DOHH2 (cell line): ENCODE data around the gene GREB1L.

Experiments used
- H3F3A ChIP-seq: fragments of 200-600 bp; sonication (generic), shearing (Covaris generic); 2 replicates; pipeline ENCODE4 v1.6.0; 2016; ENCODE audit warnings: antibody characterized with exemption, mild to moderate bottlenecking; ENCODE audit not compliant: control insufficient read depth, insufficient read depth
- H3K27ac ChIP-seq: fragments of 200-600 bp; sonication (generic); 2 replicates; pipeline ENCODE4 v1.5.1; 2014; ENCODE audit warnings: low read depth, mild to moderate bottlenecking, low read length, moderate library complexity
- H3K27me3 ChIP-seq: fragments of 200-600 bp; sonication (generic); 2 replicates; pipeline ENCODE4 v1.6.1; 2014; ENCODE audit warnings: mild to moderate bottlenecking, low read length, mixed read lengths; ENCODE audit not compliant: control insufficient read depth
- H3K36me3 ChIP-seq: fragments of 200-600 bp; sonication (generic); 2 replicates; pipeline ENCODE4 v1.6.1; 2014; ENCODE audit warnings: mild to moderate bottlenecking, low read length, moderate library complexity, mixed read lengths; ENCODE audit not compliant: control insufficient read depth
- H3K4me1 ChIP-seq: fragments of 200-600 bp; sonication (generic); 2 replicates; pipeline ENCODE4 v1.6.1; 2014; ENCODE audit warnings: mild to moderate bottlenecking, low read length, mixed read lengths; ENCODE audit not compliant: control insufficient read depth
- H3K4me2 ChIP-seq: fragments of 200-600 bp; sonication (generic); 2 replicates; pipeline ENCODE4 v1.6.0; 2014; ENCODE audit warnings: mild to moderate bottlenecking, low read length, moderate library complexity
- H3K4me3 ChIP-seq: fragments of 200-600 bp; sonication (generic); 2 replicates; pipeline ENCODE4 v1.5.1; 2014; ENCODE audit warnings: mild to moderate bottlenecking, low read length, mixed read lengths
- H3K79me2 ChIP-seq: fragments of 200-600 bp; sonication (generic); 2 replicates; pipeline ENCODE4 v1.6.1; 2014; ENCODE audit warnings: mild to moderate bottlenecking, low read length, mixed read lengths; ENCODE audit not compliant: control insufficient read depth
- H3K9me2 ChIP-seq: fragments of 200-600 bp; sonication (generic); replicated peaks from 2 replicates; pipeline ENCODE4 v1.6.1; 2014; ENCODE audit warnings: mild to moderate bottlenecking, low read length, mixed read lengths; ENCODE audit not compliant: control insufficient read depth
- H3K9me3 ChIP-seq: fragments of 200-600 bp; sonication (generic); 2 replicates; pipeline ENCODE4 v1.6.1; 2014; ENCODE audit warnings: antibody characterized with exemption, low read length, mixed read lengths; ENCODE audit not compliant: control insufficient read depth, insufficient read depth
- H4K20me1 ChIP-seq: fragments of 200-600 bp; sonication (generic); 2 replicates; pipeline ENCODE4 v1.6.0; 2014; ENCODE audit warnings: low read depth, mild to moderate bottlenecking, antibody characterized with exemption, low read length, moderate library complexity; ENCODE audit not compliant: control insufficient read depth, insufficient read depth
- EZH2phosphoT487 ChIP-seq: fragments of 200-600 bp; sonication (generic); IDR thresholded peaks from 2 replicates; pipeline ENCODE4 v1.6.1; 2017; ENCODE audit warnings: borderline replicate concordance, mild to moderate bottlenecking, antibody characterized with exemption, low read length, moderate library complexity, mixed read lengths
- TF ChIP-seq, protein P1 (sequence below): fragments of 200-600 bp; sonication (generic); IDR thresholded peaks from one replicate; pipeline ENCODE4 v1.5.1; 2014; ENCODE audit warnings: antibody characterized with exemption, mild to moderate bottlenecking, low read depth, low read length; ENCODE audit not compliant: poor library complexity, severe bottlenecking

Gene GREB1L

DNA sequence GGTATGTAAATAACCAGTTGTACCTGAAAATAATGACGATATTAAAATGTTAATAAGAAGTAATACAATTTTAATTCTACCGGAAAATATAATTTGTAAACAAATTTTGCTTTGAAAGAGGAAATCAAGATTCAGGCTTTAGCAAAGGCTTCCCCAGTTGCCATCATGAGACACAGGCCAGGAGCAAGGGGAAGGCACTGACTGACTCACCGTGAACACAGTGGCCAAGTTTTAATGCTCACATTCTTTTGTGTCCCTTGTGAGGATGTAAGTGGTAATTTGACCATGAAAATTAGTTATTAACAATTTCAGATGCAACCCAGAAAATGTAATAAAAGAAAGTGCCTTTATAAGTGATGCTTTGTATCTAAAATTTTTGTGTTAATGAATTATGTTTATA is 164.1 kb downstream of the GREB1L start:
- Histone ChIP-seq H3K9me3 (no peaks in the 10 kb centered on the region), H3K36me3 (no peaks in the 10 kb centered on the region), H3K9me2 (no peaks in the 10 kb centered on the region), H3K4me1 (no peaks in the 10 kb centered on the region), H3K27me3 (no peaks in the 10 kb centered on the region), H3F3A (no peaks in the 10 kb centered on the region), H3K4me3 (no peak overlapping the region), H3K4me2 (no peak overlapping the region), H3K27ac (no peak overlapping the region), H3K79me2 (no peaks in the 10 kb centered on the region), H4K20me1 (no peaks in the 10 kb centered on the region)
- TF ChIP-seq EZH2phosphoT487, result no peak
- TF ChIP-seq, protein P1, sequence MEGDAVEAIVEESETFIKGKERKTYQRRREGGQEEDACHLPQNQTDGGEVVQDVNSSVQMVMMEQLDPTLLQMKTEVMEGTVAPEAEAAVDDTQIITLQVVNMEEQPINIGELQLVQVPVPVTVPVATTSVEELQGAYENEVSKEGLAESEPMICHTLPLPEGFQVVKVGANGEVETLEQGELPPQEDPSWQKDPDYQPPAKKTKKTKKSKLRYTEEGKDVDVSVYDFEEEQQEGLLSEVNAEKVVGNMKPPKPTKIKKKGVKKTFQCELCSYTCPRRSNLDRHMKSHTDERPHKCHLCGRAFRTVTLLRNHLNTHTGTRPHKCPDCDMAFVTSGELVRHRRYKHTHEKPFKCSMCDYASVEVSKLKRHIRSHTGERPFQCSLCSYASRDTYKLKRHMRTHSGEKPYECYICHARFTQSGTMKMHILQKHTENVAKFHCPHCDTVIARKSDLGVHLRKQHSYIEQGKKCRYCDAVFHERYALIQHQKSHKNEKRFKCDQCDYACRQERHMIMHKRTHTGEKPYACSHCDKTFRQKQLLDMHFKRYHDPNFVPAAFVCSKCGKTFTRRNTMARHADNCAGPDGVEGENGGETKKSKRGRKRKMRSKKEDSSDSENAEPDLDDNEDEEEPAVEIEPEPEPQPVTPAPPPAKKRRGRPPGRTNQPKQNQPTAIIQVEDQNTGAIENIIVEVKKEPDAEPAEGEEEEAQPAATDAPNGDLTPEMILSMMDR, result no peak

DNA sequence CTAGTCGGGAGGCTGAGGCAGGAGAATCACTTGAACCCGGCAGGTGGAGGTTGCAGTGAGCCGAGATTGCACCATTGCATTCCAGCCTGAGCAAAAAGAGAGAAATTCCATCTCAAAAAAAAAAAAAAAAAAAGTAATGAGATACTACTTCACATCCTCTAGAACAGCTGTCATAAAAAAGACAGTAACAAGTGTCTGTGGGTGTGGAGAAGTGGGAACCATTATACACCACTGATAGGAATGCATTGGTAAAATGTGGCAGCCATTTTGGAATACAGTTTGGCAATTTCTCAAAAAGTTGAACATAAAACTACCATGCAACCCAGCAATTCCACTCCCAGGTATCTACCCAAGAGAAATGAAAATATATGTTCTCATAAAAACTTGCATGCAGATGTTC is 166.6 kb downstream of the GREB1L start:
- TF ChIP-seq EZH2phosphoT487, result no peak
- TF ChIP-seq, protein P1, result no peak
- Histone ChIP-seq H3K9me2 (no peaks in the 10 kb centered on the region), H3K9me3 (no peaks in the 10 kb centered on the region), H3K36me3 (no peaks in the 10 kb centered on the region), H4K20me1 (no peaks in the 10 kb centered on the region), H3K4me2 (no peak overlapping the region), H3K27me3 (no peaks in the 10 kb centered on the region), H3K4me3 (no peak overlapping the region), H3K4me1 (no peaks in the 10 kb centered on the region), H3K27ac (no peak overlapping the region), H3F3A (no peaks in the 10 kb centered on the region), H3K79me2 (no peaks in the 10 kb centered on the region)

DNA sequence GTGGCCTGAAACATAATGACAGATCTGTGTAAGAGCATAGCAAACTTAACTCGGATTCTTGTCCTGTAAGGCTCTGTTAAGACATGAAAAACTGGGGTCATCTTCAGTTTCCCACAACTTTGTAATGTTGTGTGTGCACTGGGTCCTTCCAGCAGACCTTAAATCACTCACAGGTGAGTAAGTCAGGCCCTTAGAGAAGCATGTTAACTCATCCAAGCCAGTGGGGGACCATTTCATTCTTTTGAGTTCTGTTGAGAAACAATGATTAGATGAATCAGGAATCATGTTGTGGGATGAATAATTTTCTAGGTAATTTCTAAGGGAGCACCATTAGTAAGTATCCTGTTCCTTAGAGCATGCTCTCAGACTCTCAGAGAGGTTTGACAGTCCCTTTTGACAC is 191.4 kb downstream of the GREB1L start:
- no peaks in the 10 kb centered on the region for H3K27me3 ChIP-seq
- H4K20me1 ChIP-seq, result no peaks in the 10 kb centered on the region
- no peaks in the 10 kb centered on the region for H3F3A ChIP-seq
- H3K79me2 ChIP-seq, result no peaks in the 10 kb centered on the region
- H3K4me3 ChIP-seq, result no peak overlapping the region
- H3K4me1 ChIP-seq, result no peaks in the 10 kb centered on the region
- H3K9me3 ChIP-seq, result no peaks in the 10 kb centered on the region
- no peaks in the 10 kb centered on the region for H3K36me3 ChIP-seq
- H3K9me2 ChIP-seq, result no peaks in the 10 kb centered on the region
- no peak overlapping the region for H3K27ac ChIP-seq
- TF ChIP-seq, protein P1, result no peak
- TF ChIP-seq EZH2phosphoT487, result no peak
- no peak overlapping the region for H3K4me2 ChIP-seq

DNA sequence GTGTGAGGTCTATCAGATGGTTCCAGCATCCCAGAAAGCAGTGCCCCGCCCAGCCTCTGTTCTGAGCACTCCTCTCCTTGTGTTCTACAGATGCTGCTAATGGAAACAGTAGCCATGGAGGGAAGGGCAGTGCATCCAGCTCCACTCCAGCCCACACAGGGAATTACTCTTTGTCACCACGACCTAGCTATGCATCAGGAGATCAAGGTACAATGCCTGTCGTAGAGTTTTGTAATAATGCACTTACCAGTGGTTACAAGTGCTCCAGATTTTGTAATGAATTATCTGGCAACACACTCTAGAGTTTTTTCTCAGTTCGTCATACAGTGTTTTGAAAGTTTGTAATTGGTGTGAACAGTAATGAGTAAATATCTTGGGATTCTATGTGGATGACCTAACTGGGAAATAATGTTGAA is 197.4 kb downstream of the GREB1L start:
- Histone ChIP-seq H3K79me2 (no peaks in the 10 kb centered on the region), H3K4me1 (no peaks in the 10 kb centered on the region), H3F3A (no peaks in the 10 kb centered on the region), H3K36me3 (no peaks in the 10 kb centered on the region), H3K27me3 (peaks cover 8% of the 10 kb centered on the region; the same call in 1 of the 2 replicates), H3K27ac (no peak overlapping the region), H3K9me2 (no peaks in the 10 kb centered on the region), H3K4me2 (no peak overlapping the region), H4K20me1 (no peaks in the 10 kb centered on the region), H3K4me3 (no peak overlapping the region), H3K9me3 (no peaks in the 10 kb centered on the region)
- TF ChIP-seq, protein P1, result no peak
- no peak for TF ChIP-seq EZH2phosphoT487
